Frontal cortex (tissue), 4 donors: ENCODE results near the gene SLIT1. TPM values are rescaled to one million over a fixed set of nuclear protein-coding genes. Genes with fewer than 3 reads are reported as not detected.

Source experiments
- DNase-seq, 2 donors: peaks; one replicate each; pipeline ENCODE4 v3.0.0; 2012; ENCODE audit warnings: low spot score in 2 of 2
- FAIRE-seq: peaks from 2 replicates; lab custom pipeline; 2012; peaks lifted over from hg19 to GRCh38; lab: Jason Lieb, UNC
- total RNA-seq: library from RNA; depleted of rRNA; stranded (reverse); fragments of >200 nt; gene quantifications from one replicate; pipeline ENCODE4 v1.2.3, GENCODE V29; 2014
- donor health status: control.
- donor health status: control.
- donor health status: control.

The SLIT1 gene
- total RNA-seq, 1 donor from 2014 or later = 48.9 TPM

DNA sequence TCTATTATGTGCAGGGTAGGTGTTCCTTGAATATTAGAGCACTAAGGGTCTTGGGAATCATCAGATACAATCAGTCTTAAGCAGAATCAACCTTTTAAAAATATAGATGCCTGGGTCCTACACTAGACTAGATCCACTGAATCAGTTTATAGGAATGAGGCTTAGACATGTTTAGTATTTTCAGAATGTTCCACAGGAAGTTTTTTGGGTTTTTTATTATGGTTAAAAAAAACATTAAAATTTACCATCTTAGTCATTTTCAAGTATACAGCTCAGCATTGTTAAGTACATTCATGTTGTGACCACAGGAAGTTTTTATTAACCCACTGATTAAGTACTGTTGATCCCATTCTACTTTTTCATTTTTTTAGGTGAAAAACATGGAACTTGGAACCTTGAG is 217.9 kb downstream of the SLIT1 start:
- FAIRE-seq (no peak), DNase-seq (no peak)

DNA sequence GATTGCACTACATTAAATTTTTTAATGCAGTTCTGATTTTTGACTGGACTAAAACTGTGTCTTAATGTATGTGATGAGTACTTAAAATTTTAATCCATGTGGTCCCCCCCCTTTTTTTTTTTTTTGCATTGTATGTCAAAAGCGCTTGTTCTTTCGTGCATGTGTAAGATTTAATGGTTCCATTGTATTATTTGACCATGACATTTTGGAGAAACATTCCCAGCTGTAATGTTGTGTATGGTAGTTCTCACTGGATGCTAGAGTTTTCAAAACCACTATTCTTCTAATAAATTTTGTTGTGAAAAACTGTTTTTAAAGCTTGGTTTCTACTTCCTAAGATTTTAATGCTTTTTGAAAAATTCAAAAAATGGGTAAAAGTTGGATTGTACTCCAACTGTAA is 221.6 kb downstream of the SLIT1 start:
- DNase-seq = no peak
- no peak for FAIRE-seq

DNA sequence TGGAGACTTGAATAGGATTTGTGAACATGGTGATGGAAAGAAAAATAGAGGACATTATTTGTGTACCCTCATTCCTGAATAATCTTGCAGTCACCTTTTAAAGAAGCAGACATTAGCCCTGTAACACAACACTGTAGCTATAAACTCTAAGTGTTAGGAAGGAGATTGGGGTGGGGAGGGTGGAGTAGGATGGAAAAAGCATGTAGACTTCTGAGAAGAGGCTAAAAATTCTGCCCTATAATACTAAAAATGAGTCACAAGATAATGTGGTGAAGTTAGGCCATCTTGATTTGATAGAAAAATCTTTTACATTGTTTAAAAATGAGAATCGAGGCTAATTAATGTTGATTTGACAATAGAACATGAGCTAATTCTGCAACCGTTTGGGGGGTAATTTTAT is 224.9 kb downstream of the SLIT1 start:
- DNase-seq = no peak
- FAIRE-seq = no peak

DNA sequence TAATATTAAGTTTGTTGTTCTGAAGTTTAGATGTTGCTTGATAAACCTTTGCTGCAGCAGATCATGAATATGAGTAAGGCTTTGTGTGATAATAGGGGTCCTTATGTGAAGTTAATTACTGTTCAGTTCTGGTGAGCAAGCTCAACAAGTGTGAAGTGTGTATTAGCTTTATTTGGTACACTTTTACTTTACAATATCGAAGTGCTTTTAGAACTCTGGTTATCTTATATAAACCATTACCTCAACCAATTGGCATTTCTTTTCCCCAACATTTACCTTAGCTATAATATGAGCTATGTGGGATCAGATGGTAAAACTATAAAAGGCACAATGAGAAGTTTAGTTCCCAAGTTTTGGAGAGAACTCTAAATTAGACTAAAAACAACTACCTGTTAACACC is 226.0 kb downstream of the SLIT1 start:
- DNase-seq (no peak), FAIRE-seq (no peak)

DNA sequence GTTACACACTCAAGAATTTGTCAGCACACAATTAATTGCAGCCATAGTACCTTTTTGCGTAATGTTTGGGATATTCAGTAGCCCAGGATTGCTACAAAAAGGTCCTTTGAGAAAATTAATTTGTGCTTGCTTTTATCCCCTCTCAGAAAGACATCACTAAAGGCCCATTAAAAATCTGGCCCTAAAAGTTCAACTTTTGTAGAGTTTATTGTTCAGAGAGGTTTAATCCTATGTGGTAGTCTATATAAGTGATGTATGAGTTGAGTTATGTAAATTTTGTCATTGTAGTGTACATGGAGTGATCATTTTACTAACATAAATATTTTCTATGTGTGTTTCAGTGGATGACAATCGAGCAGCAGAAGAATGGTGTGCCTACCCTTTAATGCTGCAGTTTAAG is 227.7 kb downstream of the SLIT1 start:
- FAIRE-seq (no peak), DNase-seq (no peak)

DNA sequence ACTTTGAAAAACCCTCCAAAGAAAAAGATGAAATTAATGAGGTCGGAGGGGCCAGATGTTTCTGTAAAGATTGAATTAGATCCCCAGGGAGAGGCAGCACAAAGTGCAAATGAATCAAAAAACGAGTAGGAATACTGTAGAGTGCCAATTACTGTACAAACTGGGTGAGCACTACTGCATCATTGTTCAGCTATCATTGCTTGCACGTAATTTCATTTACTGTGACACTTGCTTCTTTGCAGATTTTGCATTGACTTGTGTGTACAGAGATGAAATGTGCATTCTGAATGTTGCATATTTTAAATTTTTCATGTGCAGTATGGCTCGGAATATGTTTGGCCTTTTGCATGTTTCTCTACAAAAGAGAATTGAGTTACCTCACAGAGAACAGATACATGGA is 230.0 kb downstream of the SLIT1 start:
- no peak for FAIRE-seq
- DNase-seq = no peak

DNA sequence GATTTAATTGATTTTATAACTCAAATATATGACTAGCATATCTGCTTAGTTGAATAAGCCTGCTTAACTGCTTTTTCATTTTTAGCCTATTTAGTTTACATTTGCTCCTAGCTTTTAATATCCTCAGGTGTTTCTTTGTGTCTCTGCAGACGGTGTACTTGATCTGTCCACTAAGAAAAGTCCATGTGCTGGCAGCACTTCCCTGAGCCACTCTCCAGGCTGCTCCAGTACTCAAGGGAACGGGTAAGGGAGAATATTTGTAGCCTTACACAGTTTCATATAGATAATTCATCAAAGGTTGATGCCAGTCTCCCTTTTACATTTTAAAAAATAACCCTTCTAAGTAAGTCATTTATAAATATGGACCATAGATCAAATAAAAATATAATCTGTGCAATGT is 233.8 kb downstream of the SLIT1 start:
- no peak for FAIRE-seq
- DNase-seq = no peak

DNA sequence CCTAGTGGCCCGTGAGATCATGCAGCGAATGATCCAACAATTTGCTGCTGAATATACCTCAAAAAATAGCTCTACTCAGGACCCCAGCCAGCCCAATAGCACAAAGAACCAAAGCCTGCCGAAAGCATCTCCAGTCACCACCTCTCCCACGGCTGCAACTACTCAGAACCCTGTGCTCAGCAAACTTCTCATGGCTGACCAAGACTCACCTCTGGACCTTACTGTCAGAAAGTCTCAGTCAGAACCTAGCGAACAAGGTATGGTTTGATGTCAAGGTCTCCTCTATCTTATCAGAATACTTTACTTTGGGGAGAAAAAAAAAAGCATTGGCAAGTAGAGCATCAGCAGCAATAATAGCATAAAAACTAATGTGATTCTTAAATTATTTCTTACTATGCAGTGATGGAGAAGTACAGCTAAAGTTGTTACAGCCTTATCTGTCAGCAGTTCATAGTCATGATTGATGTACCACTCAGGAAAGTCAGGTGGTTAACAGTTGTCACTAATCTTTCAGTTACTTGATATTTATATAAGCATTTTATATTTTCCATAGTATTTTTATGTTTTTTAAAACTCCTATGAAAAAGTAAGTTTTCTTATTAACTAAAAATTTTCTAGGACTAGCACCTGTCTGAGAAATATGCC is 236.6 kb downstream of the SLIT1 start:
- no peak for DNase-seq
- FAIRE-seq = no peak

Other genes starting within 250 kb of the SLIT1 start
- 7.7 TPM for gene ARHGAP19, start 106.7 kb upstream of the SLIT1 start, total RNA-seq
- 4.9 TPM for gene FRAT1, start 133.3 kb upstream of the SLIT1 start, total RNA-seq
- 17.1 TPM for gene FRAT2, start 148.8 kb upstream of the SLIT1 start, total RNA-seq
- gene RRP12, start 215.4 kb upstream of the SLIT1 start, total RNA-seq = 11.8 TPM
- 143 TPM for gene PGAM1, start 240.2 kb upstream of the SLIT1 start, total RNA-seq